Mesothelial cell of epicardium (in vitro differentiated cells): ENCODE data around the gene LCN12. TPM values are rescaled to one million over a fixed set of nuclear protein-coding genes. Genes with fewer than 3 reads are reported as not detected.

Experiments
- DNase-seq, 2 experiments: peaks; one replicate each; pipeline ENCODE4 v3.0.0; 2021; ENCODE audit warnings: low spot score in 2 of 2; ENCODE audit not compliant: unreplicated experiment in 2 of 2
- H3K27ac Mint-ChIP-seq: 2 replicates; pipeline ENCODE4 v1.8.0; 2021; ENCODE audit warnings: mixed read lengths
- H3K27me3 Mint-ChIP-seq: 2 replicates; pipeline ENCODE4 v1.8.0; 2021; ENCODE audit warnings: low read depth, mixed read lengths
- H3K36me3 Mint-ChIP-seq: 2 replicates; pipeline ENCODE4 v1.8.0; 2021; ENCODE audit warnings: mixed read lengths
- H3K4me1 Mint-ChIP-seq: 2 replicates; pipeline ENCODE4 v1.8.0; 2021; ENCODE audit warnings: mixed read lengths
- H3K4me3 Mint-ChIP-seq: 2 replicates; pipeline ENCODE4 v1.8.0; 2021; ENCODE audit warnings: mild to moderate bottlenecking, moderate library complexity, mixed read lengths
- H3K9me3 Mint-ChIP-seq: 2 replicates; pipeline ENCODE4 v1.8.0; 2021; ENCODE audit warnings: mixed read lengths
- CTCF ChIP-seq: fragments of 200-600 bp; sonication (generic); IDR thresholded peaks from one replicate; pipeline ENCODE4 v1.5.0; 2021; ENCODE audit warnings: antibody characterized with exemption; ENCODE audit not compliant: unreplicated experiment
- total RNA-seq: library from RNA; stranded (reverse); gene quantifications from 3 replicates; pipeline ENCODE4 v1.2.1, GENCODE V29; 2021

Gene LCN12
- total RNA-seq, 1 donor from 2014 or later, result 13.3 TPM

- H3K27ac Mint-ChIP-seq, result no peak overlapping the region
- H3K36me3 Mint-ChIP-seq, result no peaks in the 10 kb centered on the region
- no peaks in the 10 kb centered on the region for H3K9me3 Mint-ChIP-seq
- H3K4me3 Mint-ChIP-seq, result peak overlapping the region; percentile 63
- H3K27me3 Mint-ChIP-seq, result peaks cover 10% of the 10 kb centered on the region
- peak; percentile 68 to 75 for DNase-seq
- H3K4me1 Mint-ChIP-seq, result peaks cover 2% of the 10 kb centered on the region
- no peak for TF ChIP-seq CTCF
Measured at GRCh38 chr9:136978073-136978864, 26.2 kb downstream of the LCN12 start.

- H3K27ac Mint-ChIP-seq, result no peak overlapping the region
- TF ChIP-seq CTCF, result no peak
- peaks cover 13% of the 10 kb centered on the region for H3K27me3 Mint-ChIP-seq
- H3K9me3 Mint-ChIP-seq, result no peaks in the 10 kb centered on the region
- peaks cover 2% of the 10 kb centered on the region for H3K4me1 Mint-ChIP-seq
- H3K4me3 Mint-ChIP-seq, result no peak overlapping the region
- no peaks in the 10 kb centered on the region for H3K36me3 Mint-ChIP-seq
- no peak for DNase-seq
Measured at GRCh38 chr9:136978865-136979544, 26.9 kb downstream of the LCN12 start.

- Mint-ChIP-seq H3K9me3 (no peaks in the 10 kb centered on the region), H3K4me1 (peaks cover 2% of the 10 kb centered on the region), H3K4me3 (no peak overlapping the region), H3K36me3 (no peaks in the 10 kb centered on the region), H3K27ac (no peak overlapping the region), H3K27me3 (peaks cover 13% of the 10 kb centered on the region)
- no peak for DNase-seq
- no peak for TF ChIP-seq CTCF
Measured at GRCh38 chr9:136979769-136980587, 27.9 kb downstream of the LCN12 start.

GRCh38 chr9:136980669-136981478 is 28.8 kb downstream of the LCN12 start:
- TF ChIP-seq CTCF, result no peak
- no peak for DNase-seq
- Mint-ChIP-seq H3K4me3 (no peak overlapping the region), H3K9me3 (no peaks in the 10 kb centered on the region), H3K27me3 (peaks cover 10% of the 10 kb centered on the region), H3K36me3 (no peaks in the 10 kb centered on the region), H3K4me1 (peaks cover 2% of the 10 kb centered on the region), H3K27ac (no peak overlapping the region)
